Endothelial cell (in vitro differentiated cells): ENCODE data around the gene KRTAP19-1. TPM values are rescaled to one million over a fixed set of nuclear protein-coding genes. Genes with fewer than 3 reads are reported as not detected.

Experiments
- DNase-seq: peaks from one replicate; pipeline ENCODE4 v3.0.0; 2021; ENCODE audit warnings: low spot score
- H3K27ac Mint-ChIP-seq: one replicate; pipeline ENCODE4 v1.8.0; 2021; ENCODE audit warnings: mixed read lengths, inconsistent platforms; ENCODE audit not compliant: unreplicated experiment
- H3K27me3 Mint-ChIP-seq: one replicate; pipeline ENCODE4 v1.8.0; 2021; ENCODE audit warnings: mild to moderate bottlenecking, moderate library complexity, mixed read lengths, inconsistent platforms; ENCODE audit not compliant: unreplicated experiment
- H3K36me3 Mint-ChIP-seq: one replicate; pipeline ENCODE4 v1.8.0; 2021; ENCODE audit warnings: mild to moderate bottlenecking, low read depth, mixed read lengths, inconsistent platforms; ENCODE audit not compliant: unreplicated experiment
- H3K4me1 Mint-ChIP-seq: one replicate; pipeline ENCODE4 v1.8.0; 2021; ENCODE audit warnings: mild to moderate bottlenecking, mixed read lengths, inconsistent platforms; ENCODE audit not compliant: unreplicated experiment
- H3K4me3 Mint-ChIP-seq: one replicate; pipeline ENCODE4 v1.8.0; 2021; ENCODE audit warnings: mild to moderate bottlenecking, mixed read lengths, inconsistent platforms; ENCODE audit not compliant: unreplicated experiment
- H3K9me3 Mint-ChIP-seq: one replicate; pipeline ENCODE4 v1.8.0; 2021; ENCODE audit warnings: mixed read lengths, inconsistent platforms; ENCODE audit not compliant: unreplicated experiment
- CTCF ChIP-seq: fragments of 200-600 bp; sonication (generic); IDR thresholded peaks from one replicate; pipeline ENCODE4 v1.5.0; 2021; ENCODE audit warnings: antibody characterized with exemption; ENCODE audit not compliant: unreplicated experiment
- total RNA-seq: library from RNA; stranded (reverse); fragmentation: NEBNext Ultra II Directional; extraction: Animal tissue kit (Norgen Biotek cat#: 25700); gene quantifications from one replicate; pipeline ENCODE4 v1.2.1, GENCODE V29; 2021; ENCODE audit not compliant: unreplicated experiment

The KRTAP19-1 gene
- total RNA-seq, 1 donor from 2014 or later = not detected

DNA sequence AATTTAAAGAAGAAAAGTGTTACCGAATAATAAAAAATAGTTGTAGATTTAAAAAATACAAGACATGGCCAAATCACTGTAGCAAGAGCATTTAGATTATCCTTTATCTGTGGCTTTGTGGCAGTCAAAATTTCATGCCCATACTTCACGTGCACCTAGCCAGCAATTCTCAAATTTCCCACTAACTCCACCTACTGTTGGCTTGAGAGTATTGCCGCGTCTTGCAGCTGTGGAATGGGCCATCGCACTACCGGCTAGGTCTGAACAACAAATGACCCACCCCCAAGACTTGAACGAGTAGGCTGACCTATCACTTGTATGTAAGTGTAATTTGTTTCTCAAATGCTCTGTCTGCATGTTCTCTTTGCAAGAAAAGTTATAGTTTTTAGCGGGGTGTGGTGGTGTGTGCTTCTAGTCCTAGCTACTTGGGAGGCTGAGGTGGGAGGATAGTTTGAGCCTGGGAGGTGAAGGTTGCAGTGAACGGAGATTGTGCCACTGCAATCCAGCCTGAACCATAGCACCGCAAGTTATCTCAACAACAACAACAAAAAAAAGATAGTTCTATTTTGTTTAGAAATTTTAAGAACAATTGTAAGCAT lies 46.0 kb downstream of the KRTAP19-1 start:
- peaks cover 6% of the 10 kb centered on the region for H3K27me3 Mint-ChIP-seq
- peak; percentile 69 for TF ChIP-seq CTCF
- H3K27ac Mint-ChIP-seq = no peak overlapping the region
- peak; percentile 59 for DNase-seq
- H3K36me3 Mint-ChIP-seq = no peaks in the 10 kb centered on the region
- H3K4me1 Mint-ChIP-seq = peaks cover 4% of the 10 kb centered on the region
- H3K9me3 Mint-ChIP-seq = no peaks in the 10 kb centered on the region
- H3K4me3 Mint-ChIP-seq = no peak overlapping the region

GRCh38 chr21:30430170-30430655 lies 50.0 kb downstream of the KRTAP19-1 start, which contains the start of gene KRTAP13-4:
Gene KRTAP13-4 (plus strand): TSS chr21:30430220. CDS start chr21:30430276, 56 bp downstream.
- no peak for TF ChIP-seq CTCF
- Mint-ChIP-seq H3K27ac (no peak within 1 kb of the TSS), H3K4me1 (peaks cover 4% of the 10 kb centered on the region), H3K36me3 (no peaks in the 10 kb centered on the region), H3K9me3 (no peaks in the 10 kb centered on the region), H3K4me3 (no peak within 1 kb of the TSS), H3K27me3 (no peaks in the 10 kb centered on the region)
- no peak for DNase-seq

Other genes with a start within 250 kb of the KRTAP19-1 start
- not detected for gene KRTAP24-1, start 197.4 kb downstream of the KRTAP19-1 start, total RNA-seq
- gene KRTAP25-1, start 190.9 kb downstream of the KRTAP19-1 start, total RNA-seq = not detected
- gene KRTAP26-1, start 160.1 kb downstream of the KRTAP19-1 start, total RNA-seq = not detected
- gene KRTAP27-1, start 142.7 kb downstream of the KRTAP19-1 start, total RNA-seq = not detected
- not detected for gene KRTAP23-1, start 131.8 kb downstream of the KRTAP19-1 start, total RNA-seq
- gene KRTAP13-2, start 108.1 kb downstream of the KRTAP19-1 start, total RNA-seq = not detected
- gene KRTAP13-1, start 84.3 kb downstream of the KRTAP19-1 start, total RNA-seq = not detected
- not detected for gene KRTAP13-3, start 54.4 kb downstream of the KRTAP19-1 start, total RNA-seq
- gene KRTAP13-4, start 50.1 kb downstream of the KRTAP19-1 start, total RNA-seq = not detected
- gene KRTAP15-1, start 40.1 kb downstream of the KRTAP19-1 start, total RNA-seq = not detected
- gene KRTAP19-2, start 7.1 kb upstream of the KRTAP19-1 start, total RNA-seq = not detected
- not detected for gene KRTAP19-3, start 11.6 kb upstream of the KRTAP19-1 start, total RNA-seq
- not detected for gene KRTAP19-4, start 16.8 kb upstream of the KRTAP19-1 start, total RNA-seq
- gene KRTAP19-5, start 21.8 kb upstream of the KRTAP19-1 start, total RNA-seq = not detected
- gene KRTAP19-6, start 61.5 kb upstream of the KRTAP19-1 start, total RNA-seq = not detected
- not detected for gene KRTAP19-7, start 80.9 kb upstream of the KRTAP19-1 start, total RNA-seq
- not detected for gene KRTAP22-2, start 110.0 kb upstream of the KRTAP19-1 start, total RNA-seq
- not detected for gene KRTAP6-3, start 112.1 kb upstream of the KRTAP19-1 start, total RNA-seq
- gene KRTAP6-2, start 118.5 kb upstream of the KRTAP19-1 start, total RNA-seq = not detected
- gene KRTAP22-1, start 120.7 kb upstream of the KRTAP19-1 start, total RNA-seq = not detected
- gene KRTAP6-1, start 133.6 kb upstream of the KRTAP19-1 start, total RNA-seq = not detected
- not detected for gene KRTAP20-1, start 136.1 kb upstream of the KRTAP19-1 start, total RNA-seq
- not detected for gene KRTAP20-4, start 140.3 kb upstream of the KRTAP19-1 start, total RNA-seq
- gene KRTAP20-2, start 154.8 kb upstream of the KRTAP19-1 start, total RNA-seq = not detected
- gene KRTAP20-3, start 162.5 kb upstream of the KRTAP19-1 start, total RNA-seq = not detected
- not detected for gene KRTAP21-3, start 238.4 kb upstream of the KRTAP19-1 start, total RNA-seq